Nephron (organoid): Measurements from ENCODE around the gene MAMSTR.
"Not testable (repeated sequence)": the region's sequence is repeated elsewhere in the genome, so short reads cannot be mapped to it uniquely, and the experiment has no call there.

Experiments
- H3K27ac Mint-ChIP-seq, 3 experiments: 2 replicates each; pipeline ENCODE4 v1.8.0; 2020; ENCODE audit warnings: mixed read lengths in 3 of 3, mild to moderate bottlenecking in 2 of 3, moderate library complexity in 1 of 3
- H3K27me3 Mint-ChIP-seq: 2 replicates; pipeline ENCODE4 v1.8.0; 2021; ENCODE audit warnings: low read depth, mild to moderate bottlenecking, moderate library complexity, mixed read lengths
- H3K36me3 Mint-ChIP-seq: 2 replicates; pipeline ENCODE4 v1.8.0; 2020; ENCODE audit warnings: low read depth, mixed read lengths
- H3K4me1 Mint-ChIP-seq: 2 replicates; pipeline ENCODE4 v1.8.0; 2020; ENCODE audit warnings: mixed read lengths
- H3K4me3 Mint-ChIP-seq, 3 experiments: 2 replicates each; pipeline ENCODE4 v1.8.0; 2020; ENCODE audit warnings: mild to moderate bottlenecking in 3 of 3, mixed read lengths in 3 of 3, moderate library complexity in 2 of 3
- H3K9me3 Mint-ChIP-seq: 2 replicates; pipeline ENCODE4 v1.8.0; 2020; ENCODE audit warnings: mixed read lengths
- TF ChIP-seq, protein P1 (sequence below), 3 experiments: fragments of 200-600 bp; sonication (generic); IDR thresholded peaks; one replicate each; pipeline ENCODE4 v1.5.0; 2021; ENCODE audit warnings: antibody characterized with exemption in 3 of 3; ENCODE audit not compliant: unreplicated experiment in 3 of 3

MAMSTR gene

DNA sequence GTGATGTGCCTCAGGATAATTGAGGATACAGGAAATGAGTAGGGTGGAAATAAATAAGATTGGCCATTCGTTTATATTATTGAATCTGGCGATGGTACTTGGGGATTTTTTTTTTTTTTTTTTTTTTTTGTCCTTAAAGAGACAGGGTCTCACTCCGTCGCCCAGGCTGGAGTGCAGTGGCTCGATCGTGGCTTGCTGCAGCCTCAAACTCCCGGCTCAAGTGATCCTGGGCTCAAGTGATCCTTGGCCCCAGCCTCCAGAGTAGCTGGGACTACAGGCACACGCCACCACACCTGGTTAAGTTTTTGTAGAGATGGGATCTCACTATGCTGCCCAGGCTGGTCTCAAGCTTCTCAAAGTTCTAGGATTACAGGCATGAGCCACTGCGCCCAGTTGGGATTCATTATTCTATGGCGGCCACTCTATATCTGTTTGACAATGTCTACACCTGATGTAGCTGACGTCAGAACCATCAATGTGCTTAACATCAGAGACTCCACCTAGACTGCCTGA is 2.7 kb upstream of the MAMSTR start:
- H3K9me3 Mint-ChIP-seq = no peaks in the 10 kb centered on the region
- no peaks in the 10 kb centered on the region for H3K27me3 Mint-ChIP-seq
- peaks cover 5% of the 10 kb centered on the region for H3K36me3 Mint-ChIP-seq
- TF ChIP-seq, protein P1, sequence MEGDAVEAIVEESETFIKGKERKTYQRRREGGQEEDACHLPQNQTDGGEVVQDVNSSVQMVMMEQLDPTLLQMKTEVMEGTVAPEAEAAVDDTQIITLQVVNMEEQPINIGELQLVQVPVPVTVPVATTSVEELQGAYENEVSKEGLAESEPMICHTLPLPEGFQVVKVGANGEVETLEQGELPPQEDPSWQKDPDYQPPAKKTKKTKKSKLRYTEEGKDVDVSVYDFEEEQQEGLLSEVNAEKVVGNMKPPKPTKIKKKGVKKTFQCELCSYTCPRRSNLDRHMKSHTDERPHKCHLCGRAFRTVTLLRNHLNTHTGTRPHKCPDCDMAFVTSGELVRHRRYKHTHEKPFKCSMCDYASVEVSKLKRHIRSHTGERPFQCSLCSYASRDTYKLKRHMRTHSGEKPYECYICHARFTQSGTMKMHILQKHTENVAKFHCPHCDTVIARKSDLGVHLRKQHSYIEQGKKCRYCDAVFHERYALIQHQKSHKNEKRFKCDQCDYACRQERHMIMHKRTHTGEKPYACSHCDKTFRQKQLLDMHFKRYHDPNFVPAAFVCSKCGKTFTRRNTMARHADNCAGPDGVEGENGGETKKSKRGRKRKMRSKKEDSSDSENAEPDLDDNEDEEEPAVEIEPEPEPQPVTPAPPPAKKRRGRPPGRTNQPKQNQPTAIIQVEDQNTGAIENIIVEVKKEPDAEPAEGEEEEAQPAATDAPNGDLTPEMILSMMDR (IDR thresholded peaks at IDR 0.05; ENCODE audit: unreplicated experiment in 3 of 3) = no peak
- peak overlapping the region; percentile 9 to 48 (median 43) for H3K4me3 Mint-ChIP-seq
- peaks cover 40% of the 10 kb centered on the region for H3K4me1 Mint-ChIP-seq
- peak overlapping the region; percentile 13 to 74 (median 49) for H3K27ac Mint-ChIP-seq

DNA sequence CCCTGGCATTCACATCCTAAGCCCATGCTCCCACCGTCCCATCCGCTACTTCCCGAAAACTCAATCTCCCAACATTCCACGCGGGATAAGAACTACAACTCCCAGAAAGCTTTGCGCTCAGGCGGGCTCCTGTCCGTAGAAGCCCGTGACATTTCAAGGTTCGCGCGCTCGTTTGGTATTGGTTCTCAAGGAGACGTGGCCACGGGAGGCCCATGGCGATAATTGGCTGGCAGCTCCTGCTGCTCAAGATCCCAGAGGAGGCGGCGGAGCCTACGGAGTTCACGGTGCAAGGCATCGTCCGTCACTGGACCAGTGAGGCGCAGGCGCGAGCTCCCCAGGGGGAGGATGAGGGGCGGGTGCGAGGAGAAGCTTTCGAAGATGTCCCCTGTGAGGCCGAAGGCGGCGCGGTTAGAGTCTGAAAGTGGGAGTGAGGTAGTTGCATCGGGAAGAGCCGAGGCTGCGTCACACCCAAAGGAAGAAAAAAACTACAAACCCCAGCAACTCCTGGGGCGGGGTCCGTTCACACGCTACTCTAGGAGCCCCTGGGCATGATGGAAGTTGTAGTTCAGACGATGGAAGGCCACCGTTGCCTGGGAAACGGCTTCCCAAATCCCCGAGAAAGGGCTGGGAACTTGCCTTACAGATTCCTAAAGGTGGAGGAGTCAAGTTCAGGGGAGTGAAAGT is 1.2 kb upstream of the MAMSTR start:
- H3K27me3 Mint-ChIP-seq = no peaks in the 10 kb centered on the region
- no peaks in the 10 kb centered on the region for H3K9me3 Mint-ChIP-seq
- peak overlapping the region; percentile 91 to 94 (median 93) for H3K4me3 Mint-ChIP-seq
- H3K27ac Mint-ChIP-seq = peak overlapping the region; percentile 98
- peaks cover 48% of the 10 kb centered on the region for H3K4me1 Mint-ChIP-seq
- TF ChIP-seq, protein P1 (IDR thresholded peaks at IDR 0.05; ENCODE audit: unreplicated experiment in 3 of 3) = no peak
- H3K36me3 Mint-ChIP-seq = no peaks in the 10 kb centered on the region

DNA sequence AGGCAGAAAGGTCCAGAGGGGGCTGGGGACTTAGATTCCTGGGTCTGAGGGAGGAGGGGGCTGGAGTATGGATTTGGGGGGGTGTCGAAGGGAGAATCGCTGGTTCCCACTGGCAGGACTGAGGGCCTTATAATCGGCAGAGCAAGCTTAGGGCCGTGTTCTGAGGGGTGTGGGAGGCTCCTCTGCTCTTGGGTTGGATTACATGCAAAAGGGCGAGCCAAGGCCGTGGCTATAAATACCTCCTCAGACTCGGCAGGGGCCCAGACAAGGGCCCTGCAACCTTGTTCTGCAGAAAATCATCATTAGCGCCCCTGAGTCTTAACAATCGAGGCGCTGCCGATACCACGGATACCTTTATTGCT is 707 bp upstream of the MAMSTR start:
- H3K4me1 Mint-ChIP-seq = peaks cover 50% of the 10 kb centered on the region
- H3K36me3 Mint-ChIP-seq = no peaks in the 10 kb centered on the region
- peak overlapping the region; percentile 91 to 94 (median 93) for H3K4me3 Mint-ChIP-seq
- H3K27me3 Mint-ChIP-seq = no peaks in the 10 kb centered on the region
- TF ChIP-seq, protein P1 (IDR thresholded peaks at IDR 0.05; ENCODE audit: unreplicated experiment in 3 of 3) = no peak
- peak overlapping the region; percentile 98 for H3K27ac Mint-ChIP-seq
- no peaks in the 10 kb centered on the region for H3K9me3 Mint-ChIP-seq

DNA sequence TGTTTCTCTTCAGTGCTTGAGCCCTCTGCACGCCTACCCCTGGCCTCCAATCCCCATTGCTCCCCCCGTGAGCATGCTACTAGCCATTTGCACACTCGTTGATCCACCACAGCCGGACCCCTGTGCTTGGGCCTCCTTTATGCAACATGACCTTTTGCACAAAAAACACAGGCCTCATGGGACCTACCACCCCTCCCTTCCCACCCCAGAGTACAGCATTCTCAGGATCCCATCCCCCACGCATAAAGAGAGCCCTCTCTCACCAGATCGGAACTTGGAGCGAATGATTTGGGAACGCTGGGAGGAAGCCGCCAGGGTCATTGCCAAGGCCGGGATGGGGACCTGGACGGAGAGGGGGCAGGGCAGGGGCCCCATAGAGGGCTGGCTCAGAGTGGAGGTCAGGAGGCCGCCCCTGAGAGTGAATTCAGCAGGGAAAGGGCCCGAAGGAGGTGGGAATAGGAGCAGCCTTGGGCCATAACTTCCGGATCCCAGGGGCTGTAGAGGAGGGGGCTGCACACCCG is 754 bp downstream of the MAMSTR start:
- H3K4me1 Mint-ChIP-seq = peaks cover 50% of the 10 kb centered on the region
- no peaks in the 10 kb centered on the region for H3K27me3 Mint-ChIP-seq
- peak overlapping the region; percentile 97 to 98 (median 97) for H3K27ac Mint-ChIP-seq
- no peaks in the 10 kb centered on the region for H3K36me3 Mint-ChIP-seq
- TF ChIP-seq, protein P1 (IDR thresholded peaks at IDR 0.05; ENCODE audit: unreplicated experiment in 3 of 3) = no peak
- no peaks in the 10 kb centered on the region for H3K9me3 Mint-ChIP-seq
- H3K4me3 Mint-ChIP-seq = peak overlapping the region; percentile 72 to 91 (median 82)

DNA sequence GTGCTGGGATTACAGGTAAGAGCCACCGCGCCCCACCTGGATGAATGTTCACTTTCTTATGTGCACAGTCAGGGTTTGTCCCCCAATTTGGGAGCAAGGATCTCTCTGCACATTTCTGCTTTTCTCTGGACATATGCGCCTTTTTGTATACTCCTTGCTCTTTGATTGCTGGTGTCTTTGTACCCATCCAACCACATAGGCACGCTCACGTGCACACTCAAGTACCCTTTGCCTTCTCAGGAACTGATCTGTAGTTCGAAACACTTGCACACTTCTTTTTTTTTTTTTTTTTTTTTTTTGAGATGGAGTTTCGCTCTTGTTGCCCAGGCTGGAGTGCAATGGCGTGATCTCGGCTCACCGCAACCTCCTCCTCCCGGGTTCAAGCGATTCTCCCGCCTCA is 1.4 kb downstream of the MAMSTR start:
- peaks cover 50% of the 10 kb centered on the region for H3K4me1 Mint-ChIP-seq
- not testable (repeated sequence) for H3K27me3 Mint-ChIP-seq, H3K36me3 Mint-ChIP-seq, H3K9me3 Mint-ChIP-seq
- H3K27ac Mint-ChIP-seq = peak overlapping the region; percentile 97 to 98 (median 97)
- peak overlapping the region; percentile 72 to 91 (median 82) for H3K4me3 Mint-ChIP-seq

DNA sequence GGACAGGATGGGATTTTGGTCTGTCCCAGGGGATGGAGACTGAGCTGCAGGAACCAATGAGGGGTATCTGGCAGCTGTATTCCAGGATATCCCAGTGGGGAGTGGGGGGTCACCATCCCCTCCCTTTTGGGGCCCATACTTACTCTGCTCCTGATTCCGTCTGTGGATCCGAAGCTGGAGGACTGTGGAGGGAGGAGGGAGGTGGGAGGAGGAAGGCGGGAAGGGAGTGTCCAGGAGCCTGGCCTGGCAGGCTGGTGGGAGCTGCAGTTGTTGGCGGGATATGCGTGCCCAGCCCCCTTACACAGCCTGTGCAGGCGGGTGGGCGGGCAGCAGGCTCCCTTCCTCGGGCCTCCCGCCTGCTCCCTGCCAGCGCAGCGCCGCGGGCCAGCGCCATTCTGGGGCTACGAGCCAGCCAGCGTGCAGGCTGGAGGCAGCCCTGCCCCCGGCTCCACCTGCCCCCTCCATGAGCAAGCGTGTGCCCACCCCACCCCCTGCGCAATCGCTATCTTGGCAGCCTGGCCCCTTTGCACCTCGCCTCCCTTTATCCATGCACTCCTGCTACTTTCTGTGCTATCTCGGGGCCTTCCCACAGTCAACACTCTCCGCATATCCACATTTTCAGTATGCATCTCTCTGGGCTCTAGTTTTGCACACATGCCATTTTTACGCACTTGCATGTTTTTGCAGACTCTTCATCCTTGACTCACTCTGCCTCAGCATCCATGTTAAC is 2.8 kb downstream of the MAMSTR start:
- H3K9me3 Mint-ChIP-seq = no peaks in the 10 kb centered on the region
- H3K4me1 Mint-ChIP-seq = peaks cover 50% of the 10 kb centered on the region
- peak overlapping the region; percentile 82 to 89 (median 84) for H3K4me3 Mint-ChIP-seq
- H3K36me3 Mint-ChIP-seq = peaks cover 4% of the 10 kb centered on the region
- H3K27ac Mint-ChIP-seq = peak overlapping the region; percentile 92 to 98 (median 96)
- TF ChIP-seq, protein P1 (IDR thresholded peaks at IDR 0.05; ENCODE audit: unreplicated experiment in 3 of 3) = no peak
- H3K27me3 Mint-ChIP-seq = no peaks in the 10 kb centered on the region
